HepG2 (cell line): ENCODE results near the gene ZNF554. TPM values are rescaled to one million over a fixed set of nuclear protein-coding genes. Genes with fewer than 3 reads are reported as not detected.

Experiments
- ARID4A ChIP-seq: sonication (generic); formaldehyde crosslinking; IDR thresholded peaks from 2 replicates; pipeline ENCODE4 v1.5.0; 2020; ENCODE audit warnings: mild to moderate bottlenecking, missing genetic modification reagents, borderline replicate concordance
- ASH2L ChIP-seq: fragments of 300-600, 200-600 bp; sonication (generic); IDR thresholded peaks from 2 replicates; pipeline ENCODE4 v1.7.0; 2017; ENCODE audit warnings: low read depth, mild to moderate bottlenecking, moderate library complexity, mixed read lengths, low read length; ENCODE audit not compliant: insufficient read length
- CHCHD3 ChIP-seq: sonication (generic); formaldehyde crosslinking; IDR thresholded peaks from 2 replicates; pipeline ENCODE4 v1.8.0; 2022; ENCODE audit warnings: mild to moderate bottlenecking, missing genetic modification reagents, moderate library complexity
- DPF2 ChIP-seq: sonication (generic); formaldehyde crosslinking; IDR thresholded peaks from 2 replicates; pipeline ENCODE4 v1.4.0; 2020; ENCODE audit warnings: mild to moderate bottlenecking, low read depth, missing genetic modification reagents, borderline replicate concordance
- FOXP1 ChIP-seq, 2 experiments: fragments of 450-650 bp in 1 of 2; IDR thresholded peaks; 2 replicates each; pipeline ENCODE4 v1.6.1; 2017 to 2018; ENCODE audit warnings: antibody characterized with exemption in 1 of 2
- GMEB1 ChIP-seq: sonication (generic); formaldehyde crosslinking; IDR thresholded peaks from 2 replicates; pipeline ENCODE4 v1.5.1; 2020; ENCODE audit warnings: missing genetic modification reagents, mild to moderate bottlenecking, borderline replicate concordance
- HOXA3 ChIP-seq: sonication (generic); formaldehyde crosslinking; IDR thresholded peaks from 2 replicates; pipeline ENCODE4 v1.5.0; 2020; ENCODE audit warnings: missing genetic modification reagents
- MIER3 ChIP-seq: IDR thresholded peaks from 2 replicates; pipeline ENCODE4 v1.6.1; 2016; ENCODE audit warnings: missing compliant biosample characterization, borderline replicate concordance
- PBX2 ChIP-seq: IDR thresholded peaks from 2 replicates; pipeline ENCODE4 v1.6.1; 2016; ENCODE audit warnings: control low read depth
- POLR2AphosphoS2 ChIP-seq: IDR thresholded peaks from 2 replicates; pipeline ENCODE4 v1.6.1; 2011; ENCODE audit warnings: low read depth, low read length, improper control_type of control experiment
- THAP9 ChIP-seq: sonication (generic); formaldehyde crosslinking; IDR thresholded peaks from 2 replicates; pipeline ENCODE4; 2020; ENCODE audit warnings: missing genetic modification reagents, mild to moderate bottlenecking, borderline replicate concordance
- ZNF256 ChIP-seq: sonication (generic); formaldehyde crosslinking; conservative IDR thresholded peaks from 2 replicates; pipeline ENCODE4 v1.4.0; 2020; ENCODE audit warnings: missing genetic modification reagents
- ZNF501 ChIP-seq: sonication (generic); formaldehyde crosslinking; IDR thresholded peaks from 2 replicates; pipeline ENCODE4 v1.5.1; 2020; ENCODE audit warnings: mild to moderate bottlenecking, moderate library complexity, missing genetic modification reagents
- ZNF547 ChIP-seq: sonication (generic); formaldehyde crosslinking; IDR thresholded peaks from 2 replicates; pipeline ENCODE4 v1.5.1; 2020; ENCODE audit warnings: mild to moderate bottlenecking, missing genetic modification reagents
- ZNF564 ChIP-seq: sonication (generic); formaldehyde crosslinking; IDR thresholded peaks from 2 replicates; pipeline ENCODE4 v1.8.1; 2023; ENCODE audit warnings: mild to moderate bottlenecking, missing genetic modification reagents
- ZNF891 ChIP-seq: sonication (generic); formaldehyde crosslinking; IDR thresholded peaks from 2 replicates; pipeline ENCODE4 v1.5.0; 2020; ENCODE audit warnings: mild to moderate bottlenecking, missing genetic modification reagents
- polyA plus RNA-seq, 8 experiments: library from polyadenylated mRNA; depleted of rRNA in 3 of 8; stranded (reverse) in 7 of 8; unstranded in 1 of 8; fragments of >200 nt; fragmentation: Illumina TruSeq in 4 of 8; extraction: Trizol in 4 of 8; gene quantifications; 2 replicates each; pipeline versions ENCODE4 v1.2.1 to v1.2.3, GENCODE V29; 2011 to 2016; ENCODE audit warnings: low read depth in 4 of 8, missing spikeins in 1 of 8, mixed read lengths in 1 of 8; ENCODE audit not compliant: insufficient read depth in 1 of 8
- total RNA-seq, 5 experiments: library from RNA; depleted of rRNA; stranded (reverse); fragments of >200 nt; fragmentation: Illumina TruSeq; extraction: Trizol; gene quantifications; 2 replicates each; pipeline ENCODE4 v1.2.3, GENCODE V29; 2016; ENCODE audit warnings: low read depth in 1 of 5

Gene ZNF554
- total and polyA plus RNA-seq, 2 of the 13 experiments (the other 11 are each of a cell fraction or from before 2014, with no cell fraction given) = 2.2 to 2.7 TPM

- TF ChIP-seq ARID4A (CRISPR knock-in tag) (peak; percentile 90), POLR2AphosphoS2 (peak; percentile 88; the same call in 1 of the 2 replicates), ASH2L (peak; percentile 40), MIER3 (CRISPR knock-in tag) (0 out of 2 replicates have a peak, but pooled peaks have one; percentile 36), ZNF501 (CRISPR knock-in tag) (peak; percentile 44; the same call in 1 of the 2 replicates), PBX2 (CRISPR knock-in tag) (peak; percentile 88), ZNF256 (0 out of 2 replicates have a peak, but pooled peaks have one; percentile 1), GMEB1 (CRISPR knock-in tag) (0 out of 2 replicates have a peak, but pooled peaks have one; percentile 31), ZNF547 (CRISPR knock-in tag) (0 out of 2 replicates have a peak, but pooled peaks have one; percentile 15), CHCHD3 (CRISPR knock-in tag) (no peak), HOXA3 (CRISPR knock-in tag) (peak; percentile 43; the same call in 1 of the 2 replicates), THAP9 (peak; percentile 35; the same call in 1 of the 2 replicates), ZNF891 (CRISPR knock-in tag) (peak; percentile 75; the same call in 1 of the 2 replicates), DPF2 (0 out of 2 replicates have a peak, but pooled peaks have one; percentile 14), FOXP1 (IDR thresholded peaks at IDR 0.05) (no peak), FOXP1 (CRISPR knock-in tag; IDR thresholded peaks at IDR 0.05) (no peak), ZNF564 (CRISPR knock-in tag) (0 out of 2 replicates have a peak, but pooled peaks have one; percentile 46)
Observed at GRCh38 chr19:2867025-2867991, 47.6 kb downstream of the ZNF554 start, which contains the start of gene ZNF556 (continued).
